ENCODE measurements around the gene SPATA13.

- TF ChIP-seq POLR2A (IDR thresholded peaks at IDR 0.05) (no peak), CTCF (IDR thresholded peaks at IDR 0.05) (no peak), POLR2AphosphoS5 (IDR thresholded peaks at IDR 0.05; ENCODE audit: insufficient read depth in 1 of 2, low read depth in 1 of 2) (no peak)
These were observed 9.9 kb upstream of the SPATA13 start for GRCh38 chr13:24150572-24150971.

All from vagina (tissue), 2 donors.